Smooth muscle cell (in vitro differentiated cells): Measurements from ENCODE around the gene MIER1. TPM values are rescaled to one million over a fixed set of nuclear protein-coding genes. Genes with fewer than 3 reads are reported as not detected.

Experiments used
- DNase-seq: peaks from one replicate; lab custom pipeline; 2025; ENCODE audit not compliant: unreplicated experiment; lab: John Stamatoyannopoulos, UW
- H2AFZ ChIP-seq: fragments of 200-600 bp; sonication (generic); 2 replicates; pipeline ENCODE4 v1.6.0; 2016; ENCODE audit warnings: antibody characterized with exemption, low read depth, mild to moderate bottlenecking
- H3F3A ChIP-seq: fragments of 200-600 bp; sonication (generic); 2 replicates; pipeline ENCODE4 v1.6.0; 2017; ENCODE audit warnings: antibody characterized with exemption, low read depth
- H3K27ac ChIP-seq: fragments of 200-600 bp; sonication (generic); 2 replicates; pipeline ENCODE4 v1.5.1; 2016; ENCODE audit warnings: low read depth, mild to moderate bottlenecking
- H3K27me3 ChIP-seq: fragments of 200-600 bp; sonication (generic); 2 replicates; pipeline ENCODE4 v1.6.1; 2016; ENCODE audit warnings: low read depth, mild to moderate bottlenecking
- H3K36me3 ChIP-seq: fragments of 200-600 bp; sonication (generic); 2 replicates; pipeline ENCODE4 v1.5.1; 2016; ENCODE audit warnings: low read depth
- H3K4me1 ChIP-seq: fragments of 200-600 bp; sonication (generic); 2 replicates; pipeline ENCODE4 v1.5.1; 2016; ENCODE audit warnings: low read depth
- H3K4me2 ChIP-seq: fragments of 200-600 bp; sonication (generic); 2 replicates; pipeline ENCODE4 v1.6.0; 2016; ENCODE audit warnings: mild to moderate bottlenecking
- H3K4me3 ChIP-seq: fragments of 200-600 bp; sonication (generic); 2 replicates; pipeline ENCODE4 v1.5.1; 2016; ENCODE audit warnings: mild to moderate bottlenecking
- H3K79me2 ChIP-seq: fragments of 200-600 bp; sonication (generic); 2 replicates; pipeline ENCODE4 v1.6.0; 2016; ENCODE audit warnings: low read depth, mild to moderate bottlenecking
- H3K9ac ChIP-seq: fragments of 200-600 bp; sonication (generic); 2 replicates; pipeline ENCODE4 v1.6.0; 2016; ENCODE audit warnings: low read depth
- H3K9me3 ChIP-seq: fragments of 200-600 bp; sonication (generic); replicated peaks from 2 replicates; pipeline ENCODE4 v1.5.1; 2016; ENCODE audit warnings: low read depth
- H4K20me1 ChIP-seq: fragments of 200-600 bp; sonication (generic); 2 replicates; pipeline ENCODE4 v1.6.0; 2016; ENCODE audit warnings: low read depth
- WGBS: methylation state at CpG from one replicate; pipeline ENCODE4 v1.1.7; 2016; ENCODE audit warnings: low lambda C conversion rate; 5-methylcytosine and 5-hydroxymethylcytosine counted together
- polyA plus RNA-seq: library from polyadenylated mRNA; unstranded; fragments of >200 nt; fragmentation: Nextera tagmentation; extraction: Ambion mirVana; gene quantifications from 2 replicates; pipeline ENCODE4 v1.2.1, GENCODE V29; 2016
- total RNA-seq: library from RNA; depleted of rRNA; stranded (reverse); fragments of >200 nt; gene quantifications from 2 replicates; pipeline ENCODE4 v1.2.3, GENCODE V29; 2014
- TF ChIP-seq, protein P1 (sequence below): fragments of 200-600 bp; sonication (generic); IDR thresholded peaks from 2 replicates; pipeline ENCODE4 v1.5.1; 2017; ENCODE audit warnings: borderline replicate concordance, mild to moderate bottlenecking, antibody characterized with exemption; ENCODE audit not compliant: insufficient read depth, poor library complexity, severe bottlenecking

Gene MIER1
- total and polyA plus RNA-seq, 2 experiments from 2014 or later, result 17.4 to 36.1 TPM

DNA sequence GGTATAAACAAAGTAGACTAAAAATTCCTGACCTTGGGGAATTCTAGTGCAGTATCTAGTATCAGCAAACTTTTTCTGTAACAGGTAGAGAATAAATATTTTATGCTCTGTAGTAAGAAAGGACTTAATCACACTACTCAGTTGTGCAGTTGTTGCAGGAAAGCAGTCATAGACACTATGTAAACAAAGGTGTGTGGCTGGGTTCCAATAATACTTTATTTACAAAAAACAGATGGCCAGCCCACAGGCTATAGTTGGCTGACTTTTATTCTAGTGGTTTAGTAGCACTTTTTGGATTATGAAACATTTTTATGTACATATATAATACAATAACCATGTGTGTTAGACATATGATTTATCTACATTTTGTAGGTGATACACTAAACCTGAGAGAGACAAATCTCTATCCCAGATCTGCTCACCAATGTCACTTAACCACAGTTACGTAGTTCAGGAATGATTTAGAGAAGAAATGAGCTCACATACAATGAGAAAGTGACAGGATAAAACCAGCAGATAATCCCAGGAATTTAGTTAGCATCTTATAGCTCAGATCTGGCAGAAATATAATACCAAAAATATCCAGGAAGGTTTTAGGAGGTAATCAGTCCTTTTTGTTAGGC is 56.1 kb downstream of the MIER1 start:
- TF ChIP-seq, protein P1, sequence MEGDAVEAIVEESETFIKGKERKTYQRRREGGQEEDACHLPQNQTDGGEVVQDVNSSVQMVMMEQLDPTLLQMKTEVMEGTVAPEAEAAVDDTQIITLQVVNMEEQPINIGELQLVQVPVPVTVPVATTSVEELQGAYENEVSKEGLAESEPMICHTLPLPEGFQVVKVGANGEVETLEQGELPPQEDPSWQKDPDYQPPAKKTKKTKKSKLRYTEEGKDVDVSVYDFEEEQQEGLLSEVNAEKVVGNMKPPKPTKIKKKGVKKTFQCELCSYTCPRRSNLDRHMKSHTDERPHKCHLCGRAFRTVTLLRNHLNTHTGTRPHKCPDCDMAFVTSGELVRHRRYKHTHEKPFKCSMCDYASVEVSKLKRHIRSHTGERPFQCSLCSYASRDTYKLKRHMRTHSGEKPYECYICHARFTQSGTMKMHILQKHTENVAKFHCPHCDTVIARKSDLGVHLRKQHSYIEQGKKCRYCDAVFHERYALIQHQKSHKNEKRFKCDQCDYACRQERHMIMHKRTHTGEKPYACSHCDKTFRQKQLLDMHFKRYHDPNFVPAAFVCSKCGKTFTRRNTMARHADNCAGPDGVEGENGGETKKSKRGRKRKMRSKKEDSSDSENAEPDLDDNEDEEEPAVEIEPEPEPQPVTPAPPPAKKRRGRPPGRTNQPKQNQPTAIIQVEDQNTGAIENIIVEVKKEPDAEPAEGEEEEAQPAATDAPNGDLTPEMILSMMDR, result no peak
- Histone ChIP-seq H3F3A (peaks cover 5% of the 10 kb centered on the region), H3K27ac (no peak overlapping the region), H3K9me3 (no peaks in the 10 kb centered on the region), H3K9ac (no peak overlapping the region), H4K20me1 (peaks cover 8% of the 10 kb centered on the region), H2AFZ (no peak overlapping the region), H3K4me1 (no peaks in the 10 kb centered on the region), H3K27me3 (no peaks in the 10 kb centered on the region), H3K36me3 (peaks cover 35% of the 10 kb centered on the region), H3K4me3 (no peak overlapping the region), H3K79me2 (no peaks in the 10 kb centered on the region), H3K4me2 (no peak overlapping the region)
- 85% methylated on average over 1 of the region's 1 CpG for WGBS
- DNase-seq, result no peak

DNA sequence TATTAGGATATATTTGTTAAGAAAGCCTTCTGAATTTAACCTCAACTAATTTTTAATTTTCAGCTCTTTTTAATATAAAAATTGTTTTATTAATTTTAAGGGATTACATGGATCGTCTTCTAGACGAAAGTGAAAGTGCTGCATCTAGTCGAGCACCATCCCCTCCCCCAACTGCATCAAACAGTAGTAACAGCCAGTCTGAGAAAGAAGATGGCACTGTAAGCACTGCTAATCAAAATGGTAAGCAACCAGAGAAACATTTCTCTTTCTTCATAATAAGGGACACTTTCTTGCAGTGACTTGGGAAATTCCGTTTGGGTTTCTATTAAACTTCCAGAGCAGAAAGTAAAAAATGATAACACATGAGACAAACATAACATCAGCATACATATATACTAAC is 56.9 kb downstream of the MIER1 start:
- Histone ChIP-seq H3K4me3 (no peak overlapping the region), H3K79me2 (no peaks in the 10 kb centered on the region), H3K9ac (no peak overlapping the region), H3K27me3 (no peaks in the 10 kb centered on the region), H3K4me2 (no peak overlapping the region), H4K20me1 (peaks cover 8% of the 10 kb centered on the region), H3K9me3 (no peaks in the 10 kb centered on the region), H3F3A (peaks cover 5% of the 10 kb centered on the region), H3K4me1 (no peaks in the 10 kb centered on the region), H2AFZ (no peak overlapping the region), H3K27ac (no peak overlapping the region), H3K36me3 (peaks cover 35% of the 10 kb centered on the region)
- WGBS, result 96% methylated on average over 4 of the region's 4 CpGs
- TF ChIP-seq, protein P1, result no peak
- no peak for DNase-seq

DNA sequence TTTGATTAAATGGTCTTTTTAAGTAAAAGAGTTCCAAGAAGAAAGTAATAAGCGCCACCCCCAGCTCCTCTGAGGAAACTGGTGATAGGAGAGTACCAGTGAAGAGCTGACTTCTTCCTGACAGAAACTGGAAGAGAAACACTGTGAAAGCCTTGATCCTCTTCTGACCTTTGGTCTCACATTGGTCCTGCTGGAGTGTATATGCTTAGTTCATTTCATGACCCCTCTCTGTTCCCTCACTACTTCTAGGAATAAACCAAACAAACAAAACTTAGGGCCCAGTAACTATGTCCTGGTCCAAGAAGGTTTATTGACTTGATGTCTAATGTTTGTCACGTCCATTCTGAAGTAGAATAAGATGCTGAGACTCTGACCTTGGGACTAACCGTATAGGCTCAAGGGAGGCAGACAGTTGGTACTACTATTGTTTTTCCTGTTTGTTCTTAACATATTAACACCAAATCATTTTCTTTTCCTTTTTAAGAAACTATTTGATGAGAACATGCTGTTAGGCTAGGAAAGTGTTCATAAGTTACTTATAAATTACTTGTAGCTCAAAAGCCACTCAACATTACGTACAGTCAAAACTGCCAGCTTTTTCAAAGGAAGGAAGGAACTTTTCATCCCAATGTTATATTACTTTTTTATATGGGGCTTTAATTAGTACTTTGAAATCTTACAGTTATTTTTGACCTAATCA is 57.9 kb downstream of the MIER1 start:
- TF ChIP-seq, protein P1, result no peak
- peaks cover 29% of the 10 kb centered on the region for H3K36me3 ChIP-seq

More for the DNA sequence above, 57.9 kb downstream of the MIER1 start:
- Histone ChIP-seq H3K4me2 (no peak overlapping the region), H3K27ac (no peak overlapping the region), H3K4me1 (no peaks in the 10 kb centered on the region), H3K27me3 (no peaks in the 10 kb centered on the region), H4K20me1 (no peaks in the 10 kb centered on the region), H3K79me2 (no peaks in the 10 kb centered on the region), H3F3A (peaks cover 5% of the 10 kb centered on the region), H3K9ac (no peak overlapping the region), H3K4me3 (no peak overlapping the region), H2AFZ (no peak overlapping the region), H3K9me3 (no peaks in the 10 kb centered on the region)
- WGBS, result 96% methylated on average over 4 of the region's 4 CpGs
- no peak for DNase-seq
